NB4 (cell line): ENCODE data around the gene PNPT1.
A peak's percentile ranks its signal among the peaks of the same experiment; 100 is the strongest.

Source experiments
- DNase-seq: peaks from one replicate; pipeline ENCODE4 v3.0.0; 2010; ENCODE audit warnings: low read depth
- H3K4me3 ChIP-seq: one replicate; pipeline ENCODE4 v1.5.1; 2011; ENCODE audit warnings: mild to moderate bottlenecking, low read depth, low read length, moderate library complexity
- MAX ChIP-seq: IDR thresholded peaks from 2 replicates; pipeline ENCODE4 v1.6.1; 2011; ENCODE audit warnings: low read depth, low read length
- MYC ChIP-seq: IDR thresholded peaks from 2 replicates; pipeline ENCODE4 v1.6.1; 2011; ENCODE audit warnings: low read depth, low read length
- POLR2A ChIP-seq: IDR thresholded peaks from 2 replicates; pipeline ENCODE4 v1.6.1; 2011; ENCODE audit warnings: mild to moderate bottlenecking; ENCODE audit not compliant: insufficient read length; ENCODE audit errors: extremely low read depth
- TF ChIP-seq, protein P1 (sequence below): IDR thresholded peaks from one replicate; pipeline ENCODE4 v1.5.1; 2012; ENCODE audit warnings: low read depth, low read length

The PNPT1 gene

GRCh38 chr2:55618275-55619055, 75.2 kb downstream of the PNPT1 start:
- peak overlapping the region; percentile 94 for H3K4me3 ChIP-seq
- TF ChIP-seq, protein P1, sequence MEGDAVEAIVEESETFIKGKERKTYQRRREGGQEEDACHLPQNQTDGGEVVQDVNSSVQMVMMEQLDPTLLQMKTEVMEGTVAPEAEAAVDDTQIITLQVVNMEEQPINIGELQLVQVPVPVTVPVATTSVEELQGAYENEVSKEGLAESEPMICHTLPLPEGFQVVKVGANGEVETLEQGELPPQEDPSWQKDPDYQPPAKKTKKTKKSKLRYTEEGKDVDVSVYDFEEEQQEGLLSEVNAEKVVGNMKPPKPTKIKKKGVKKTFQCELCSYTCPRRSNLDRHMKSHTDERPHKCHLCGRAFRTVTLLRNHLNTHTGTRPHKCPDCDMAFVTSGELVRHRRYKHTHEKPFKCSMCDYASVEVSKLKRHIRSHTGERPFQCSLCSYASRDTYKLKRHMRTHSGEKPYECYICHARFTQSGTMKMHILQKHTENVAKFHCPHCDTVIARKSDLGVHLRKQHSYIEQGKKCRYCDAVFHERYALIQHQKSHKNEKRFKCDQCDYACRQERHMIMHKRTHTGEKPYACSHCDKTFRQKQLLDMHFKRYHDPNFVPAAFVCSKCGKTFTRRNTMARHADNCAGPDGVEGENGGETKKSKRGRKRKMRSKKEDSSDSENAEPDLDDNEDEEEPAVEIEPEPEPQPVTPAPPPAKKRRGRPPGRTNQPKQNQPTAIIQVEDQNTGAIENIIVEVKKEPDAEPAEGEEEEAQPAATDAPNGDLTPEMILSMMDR = no peak
- peak; percentile 82 for TF ChIP-seq MAX
- TF ChIP-seq MYC = peak; percentile 76
- TF ChIP-seq POLR2A = peak; percentile 45
- DNase-seq = peak; percentile 81

DNA sequence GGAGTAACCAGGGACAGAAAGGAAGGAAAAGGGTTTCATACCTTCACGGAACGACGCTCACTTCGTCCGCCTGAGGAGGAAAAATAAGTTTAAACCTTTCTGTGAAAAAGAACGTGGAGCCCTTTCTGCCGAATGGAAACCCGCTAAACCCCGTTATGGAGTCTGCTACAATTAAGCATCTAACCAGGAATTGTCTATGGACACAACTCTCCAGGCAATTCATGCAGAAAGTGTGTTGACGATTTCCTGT, 75.7 kb downstream of the PNPT1 start:
- TF ChIP-seq, protein P1 = no peak
- no peak for TF ChIP-seq MAX
- no peak for TF ChIP-seq MYC
- no peak for TF ChIP-seq POLR2A
- H3K4me3 ChIP-seq = peak overlapping the region; percentile 94
- no peak for DNase-seq

DNA sequence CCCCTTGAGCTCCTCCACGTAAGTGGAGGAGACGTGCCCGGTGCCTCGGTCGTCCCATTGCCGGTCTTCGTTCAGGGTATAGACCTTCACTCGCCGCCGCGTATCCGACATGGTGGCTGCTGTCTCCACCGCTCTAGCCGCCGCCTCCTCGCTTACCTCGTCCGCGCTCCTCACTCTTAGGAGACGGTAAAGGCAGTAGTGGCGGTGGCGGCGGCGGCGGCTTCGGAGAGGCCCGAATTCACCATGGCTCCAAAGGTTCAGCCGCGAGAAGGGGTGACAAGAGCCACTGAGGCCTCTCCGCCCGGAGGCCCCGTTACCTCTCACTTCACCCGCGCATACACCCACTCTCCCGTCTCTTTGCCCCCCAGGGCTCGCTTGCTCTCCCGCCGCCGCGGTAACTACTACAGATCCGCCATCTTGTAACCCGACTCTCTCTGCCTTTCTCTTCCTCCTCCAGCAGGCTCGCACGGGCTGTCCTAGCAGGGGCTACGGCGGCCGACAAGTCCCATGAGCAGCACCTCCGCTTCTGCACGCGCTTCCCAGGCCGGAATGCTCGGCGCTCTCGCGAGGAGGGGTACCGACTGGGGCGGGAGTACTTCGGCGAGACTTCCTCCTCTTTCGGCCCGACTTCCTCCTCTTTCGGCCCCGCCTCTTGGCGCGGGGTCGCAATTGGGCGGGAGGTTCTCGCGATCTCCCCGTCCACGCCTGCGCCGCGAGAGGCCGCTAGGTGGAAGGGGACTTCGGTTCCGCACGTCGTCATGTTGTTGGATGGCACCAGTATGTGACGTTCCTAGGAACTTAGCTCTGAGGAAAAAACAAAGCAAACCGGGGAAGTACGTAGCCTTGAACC, 76.2 kb downstream of the PNPT1 start, which contains the start of gene PPP4R3B:
Gene PPP4R3B (minus strand): TSS at position 448 of the 850 bp plus-strand sequence. CDS start 337 bp downstream, at position 111.
- TF ChIP-seq POLR2A (peak; percentile 90), MYC (peak; percentile 97), MAX (peak; percentile 90)
- TF ChIP-seq, protein P1 = peak; percentile 19
- peak; percentile 100 for DNase-seq
- H3K4me3 ChIP-seq = peak within 1 kb of the TSS; percentile 99

GRCh38 chr2:55616551-55617174, 77.0 kb downstream of the PNPT1 start:
- peak; percentile 18 for TF ChIP-seq POLR2A
- TF ChIP-seq MYC = no peak; the same call in 1 of the 2 replicates
- TF ChIP-seq MAX = peak; percentile 38; the same call in 1 of the 2 replicates
- TF ChIP-seq, protein P1 = no peak
- H3K4me3 ChIP-seq = peak overlapping the region; percentile 99
- peak; percentile 69 for DNase-seq

GRCh38 chr2:55611997-55612396, 81.6 kb downstream of the PNPT1 start:
- H3K4me3 ChIP-seq = no peak overlapping the region
- DNase-seq = no peak
- TF ChIP-seq MYC (no peak), POLR2A (no peak), MAX (no peak)
- TF ChIP-seq, protein P1 = no peak
